Esophagus muscularis mucosa (tissue), 4 donors: ENCODE measurements around the gene TMCC1.

Source experiments
- CTCF ChIP-seq, 3 experiments: fragments of 200-600 bp in 2 of 3; fragments of 450-650 bp in 1 of 3; sonication (generic) in 2 of 3; IDR thresholded peaks; one replicate each; pipeline ENCODE4 v1.5.1; 2017 to 2019; ENCODE audit warnings: antibody characterized with exemption in 3 of 3, mild to moderate bottlenecking in 2 of 3, moderate library complexity in 1 of 3
- EP300 ChIP-seq: sonication (generic); formaldehyde crosslinking; IDR thresholded peaks from one replicate; pipeline ENCODE4 v1.6.1; 2017; ENCODE audit warnings: antibody characterized with exemption
- POLR2A ChIP-seq: fragments of 450-650 bp; IDR thresholded peaks from one replicate; pipeline ENCODE4 v1.6.1; 2017; ENCODE audit warnings: antibody characterized with exemption, moderate library complexity, mild to moderate bottlenecking, low read depth
- POLR2AphosphoS5 ChIP-seq, 2 donors: sonication (generic); formaldehyde crosslinking; IDR thresholded peaks; one replicate each; pipeline ENCODE4 v1.6.1; 2017; ENCODE audit warnings: antibody characterized with exemption in 2 of 2

- TF ChIP-seq POLR2A (no peak), POLR2AphosphoS5 (IDR thresholded peaks at IDR 0.05) (no peak), CTCF (IDR thresholded peaks at IDR 0.05) (no peak), EP300 (no peak)
Measured at GRCh38 chr3:129756871-129757270, 136.6 kb downstream of the TMCC1 start.
